Adrenal gland (tissue), 19 donors: Measurements from ENCODE around the gene JADE2. TPM values are rescaled to one million over a fixed set of nuclear protein-coding genes. Genes with fewer than 3 reads are reported as not detected.

Source experiments
- DNase-seq, 7 donors: peaks; one replicate each; pipeline ENCODE4 v3.0.0-alpha.2; 2019 to 2020
- H3K27ac ChIP-seq, 5 donors: fragments of 200-600 bp; sonication (generic) in 4 of 5; 1 replicate in 3 of 5; 2 replicates in 2 of 5; pipeline versions ENCODE4 v1.5.1 to v1.8.0; 2016 to 2020; ENCODE audit warnings: mild to moderate bottlenecking in 1 of 5
- H3K27me3 ChIP-seq: fragments of 200-600 bp; 2 replicates; pipeline ENCODE4 v1.8.0; 2021
- H3K36me3 ChIP-seq, 2 donors: fragments of 200-600 bp; replicated peaks in 1 of 2; 1 replicate in 1 of 2; 2 replicates in 1 of 2; pipeline versions ENCODE4 v1.5.1 to v1.8.0; 2018 to 2022
- H3K4me1 ChIP-seq, 2 donors: fragments of 200-600 bp; replicated peaks in 1 of 2; 1 replicate in 1 of 2; 2 replicates in 1 of 2; pipeline versions ENCODE4 v1.5.1 to v1.8.0; 2018 to 2021
- H3K4me3 ChIP-seq, 4 donors: fragments of 200-600 bp; sonication (generic) in 3 of 4; one replicate each; pipeline ENCODE4 v1.5.1; 2016 to 2018
- H3K9me3 ChIP-seq, 3 donors: fragments of 200-600 bp; sonication (generic) in 1 of 3; replicated peaks in 1 of 3; 1 replicate in 2 of 3; 2 replicates in 1 of 3; pipeline versions ENCODE4 v1.5.1 to v1.8.0; 2016 to 2021
- CTCF ChIP-seq, 6 experiments: fragments of 450-650 bp in 4 of 6; fragments of 200-600 bp in 2 of 6; sonication (generic) in 1 of 6; IDR thresholded peaks; 1 replicate in 5 of 6; 2 replicates in 1 of 6; pipeline versions ENCODE4 v1.5.1 to v1.8.0; 2016 to 2021; ENCODE audit warnings: antibody characterized with exemption in 6 of 6, mild to moderate bottlenecking in 2 of 6, moderate library complexity in 1 of 6
- POLR2A ChIP-seq, 2 donors: fragments of 450-650 bp; IDR thresholded peaks; one replicate each; pipeline ENCODE4 v1.6.1; 2017; ENCODE audit warnings: antibody characterized with exemption in 2 of 2, mild to moderate bottlenecking in 2 of 2, moderate library complexity in 1 of 2
- WGBS, 4 donors: extraction: QIAGEN DNeasy Blood & Tissue Kit in 2 of 4; methylation state at CpG; one replicate each; pipeline versions ENCODE4 v1.1.5 to v1.1.7; 2013 to 2017; 5-methylcytosine and 5-hydroxymethylcytosine counted together
- intact Hi-C, 2 donors: fragments of 100-400 bp; cut with DNase I; formaldehyde crosslinking; loops; one replicate each; pipeline versions ENCODE4 v1.14.1 to v1.15.0; 2022 to 2023
- long read RNA-seq, 10 donors: library from polyadenylated mRNA in 3 of 10; unstranded in 2 of 10; stranded (forward) in 1 of 10; transcript quantifications; one replicate each; pipeline ENCODE4 v2.0.0 and lab custom pipeline, GENCODE V29; 2021 to 2026
- polyA plus RNA-seq, 3 donors: library from polyadenylated mRNA; stranded (reverse); fragments of 200-250 nt in 2 of 3; fragments of 350-450 nt in 1 of 3; fragmentation: Illumina TruSeq in 1 of 3; extraction: RNeasy Lipid Tissue Mini Kit (QIAGEN cat#74804) in 1 of 3; gene quantifications; one replicate each; pipeline ENCODE4 v1.2.3, GENCODE V29; 2013 to 2014
- total RNA-seq, 9 donors: library from RNA; depleted of rRNA in 4 of 9; stranded (reverse); fragments of >200 nt in 4 of 9; fragments of 120-200 nt in 1 of 9; fragmentation: NEBNext Ultra II Directional in 1 of 9; extraction: Animal tissue kit (Norgen Biotek cat#: 25700) in 1 of 9; gene quantifications; one replicate each; pipeline versions ENCODE4 v1.1.0 to v1.2.4, GENCODE V29; 2013 to 2023
- donor health status: healthy with polysubstance abuse.
- donor health status: Bipolar disorder and iron deficiency.
- donor health status: DM: yes; HTN: yes; CAD: no.
- donor health status: DM: no; HTN: no; CAD: no.
- donor health status: DM: no; HTN: no; CAD: no.
- donor health status: DM: yes; HTN: yes; CAD: no.

JADE2 gene
- 100 to 1,000 TPM in 1 of 9 donors, 10 to 100 TPM in 7, 1 to 10 TPM in 1; 7.9 to 180 (median 82.2) TPM for total RNA-seq
- polyA plus RNA-seq = 10 to 100 TPM; 10.2 to 25.8 (median 25.7) TPM
- long read RNA-seq, donor 1 = 0 reads
- long read RNA-seq, donor 2 = 0 reads
- long read RNA-seq, donor 3 = 0 reads
- long read RNA-seq, donor 4, full-length matches to known transcripts = 1 of 6 reads
- long read RNA-seq, donor 4, partial matches to known transcripts = 0 of 6 reads
- long read RNA-seq, donor 4, other reads (novel, unspliced or antisense) = 5 of 6 reads
- long read RNA-seq, donor 5, partial matches to known transcripts = 2 of 33 reads
- long read RNA-seq, donor 5, other reads (novel, unspliced or antisense) = 29 of 33 reads
- long read RNA-seq, donor 6, partial matches to known transcripts = 0 of 3 reads
- long read RNA-seq, donor 6, other reads (novel, unspliced or antisense) = 3 of 3 reads
- long read RNA-seq, donor 7 = 0 reads
- long read RNA-seq, donor 8 = 0 reads
- long read RNA-seq, donor 9, partial matches to known transcripts = 6 of 6 reads
- long read RNA-seq, donor 9, other reads (novel, unspliced or antisense) = 0 of 6 reads
- long read RNA-seq, donor 10 = 0 reads

DNA sequence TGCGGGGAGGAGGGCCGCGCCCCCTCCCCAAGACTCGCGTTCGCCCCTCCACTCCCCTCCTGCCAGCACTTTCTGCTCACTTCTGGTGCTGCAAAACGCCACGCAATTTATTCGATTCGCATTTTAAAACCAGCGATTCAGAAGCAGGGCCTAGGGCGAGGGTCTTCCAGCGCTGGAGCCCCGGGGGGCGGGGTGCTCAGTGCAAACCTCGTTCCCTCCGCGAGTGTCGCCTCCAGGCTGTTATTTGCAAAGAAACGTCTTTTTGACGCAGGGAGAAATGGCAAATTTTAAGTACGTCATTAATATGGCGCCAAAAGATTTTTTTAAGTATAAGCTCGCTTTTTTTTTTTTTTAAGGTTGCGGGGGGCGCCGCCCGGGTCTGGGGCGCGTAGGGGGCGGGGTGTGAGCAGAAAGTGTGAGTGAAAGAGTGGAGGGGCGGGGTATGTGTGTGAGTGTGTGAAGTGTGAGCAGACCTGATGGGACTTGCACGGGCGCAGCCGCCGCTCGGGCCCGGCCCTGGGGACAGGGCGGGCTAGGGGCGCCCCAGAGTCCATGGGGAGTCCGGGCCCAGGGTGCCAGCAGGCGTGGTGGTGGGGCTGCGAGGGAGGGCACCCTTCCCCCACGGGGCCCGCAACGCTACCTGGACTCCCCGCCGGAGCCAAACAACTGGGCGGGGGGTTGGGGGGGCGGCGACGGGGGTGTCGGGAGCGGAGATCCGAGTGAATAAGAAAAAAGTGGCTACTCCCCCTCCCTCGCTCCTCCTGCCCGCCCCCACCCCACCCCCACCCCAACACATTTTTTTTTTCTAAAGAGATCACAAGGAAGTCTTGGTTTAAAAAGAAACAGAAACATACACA is at the start of gene JADE2:
Gene JADE2 (plus strand): TSS at position 845 of the 857 bp plus-strand sequence. CDS start 10,188 bp downstream, outside the sequence.
- no peaks in the 10 kb centered on the region for H3K9me3 ChIP-seq
- peak in 1 of 6 experiments; percentile 29 for TF ChIP-seq CTCF (IDR thresholded peaks at IDR 0.05)
- TF ChIP-seq POLR2A (IDR thresholded peaks at IDR 0.05) = peak; percentile 4 to 18
- peak within 1 kb of the TSS; percentile 76 to 91 (median 88) for H3K4me3 ChIP-seq
- H3K4me1 ChIP-seq = peaks cover 27 to 34% of the 10 kb centered on the region in 2 donors
- H3K27me3 ChIP-seq = no peaks in the 10 kb centered on the region
- DNase-seq = peak; percentile 72 to 87 (median 79)
- 0 to 1% (median 0%) methylated on average over 42 to 57 of the region's 57 CpGs for WGBS, 4 donors
- intact Hi-C loops = loop anchor here (5.0 to 10.0 kb wide), 6 partner anchors 42 to 153 kb away; partner anchors contain the start of genes CDKN2AIPNL (in 2 of the 2) and UBE2B (in 1 of the 2)
- no peaks in the 10 kb centered on the region for H3K36me3 ChIP-seq
- peak within 1 kb of the TSS; percentile 97 to 99 (median 99) for H3K27ac ChIP-seq

- WGBS, 4 donors = 81 to 86% (median 84%) methylated on average over 13 to 14 of the region's 14 CpGs
- Histone ChIP-seq H3K4me3 (no peak overlapping the region), H3K27me3 (no peaks in the 10 kb centered on the region), H3K4me1 (no peaks in the 10 kb centered on the region), H3K36me3 (no peaks in the 10 kb centered on the region), H3K27ac (no peak overlapping the region), H3K9me3 (no peaks in the 10 kb centered on the region)
- TF ChIP-seq POLR2A (IDR thresholded peaks at IDR 0.05) (no peak), CTCF (IDR thresholded peaks at IDR 0.05) (no peak)
- DNase-seq = peak in 1 of 7 donors; percentile 48
- intact Hi-C loops = no loop called here
Measured at GRCh38 chr5:134477462-134478245, 47.8 kb upstream of the JADE2 start.

DNA sequence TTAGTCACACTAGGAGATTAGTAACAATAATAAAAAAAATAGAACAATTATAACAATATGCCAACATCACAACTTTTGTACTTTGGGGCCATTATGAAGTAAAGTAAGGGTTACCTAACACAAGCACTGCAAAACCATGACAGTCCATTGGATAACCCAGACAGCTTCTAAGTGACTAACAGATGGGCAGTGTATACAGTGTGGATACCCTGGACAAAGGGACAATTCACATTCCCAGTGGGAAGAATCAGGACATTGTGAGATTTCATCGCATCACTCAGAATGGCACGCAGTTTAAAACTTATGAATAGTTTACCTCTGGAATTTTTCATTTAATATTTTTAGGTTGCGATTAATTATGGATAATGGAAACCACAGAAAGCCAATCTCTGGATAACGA is 45.6 kb upstream of the JADE2 start:
- 85 to 90% (median 87%) methylated on average over 4 of the region's 4 CpGs for WGBS, 4 donors
- Histone ChIP-seq H3K9me3 (no peaks in the 10 kb centered on the region), H3K27ac (no peak overlapping the region), H3K27me3 (no peaks in the 10 kb centered on the region), H3K36me3 (no peaks in the 10 kb centered on the region), H3K4me1 (no peaks in the 10 kb centered on the region), H3K4me3 (no peak overlapping the region)
- no peak for DNase-seq
- TF ChIP-seq CTCF (IDR thresholded peaks at IDR 0.05) = no peak
- no peak for TF ChIP-seq POLR2A (IDR thresholded peaks at IDR 0.05)
- intact Hi-C loops = no loop called here
